Heart left ventricle (tissue), 16 donors: ENCODE results near the gene PRR4. TPM values are rescaled to one million over a fixed set of nuclear protein-coding genes. Genes with fewer than 3 reads are reported as not detected.

Experiments
- ATAC-seq, 4 donors: fragments of 200-7000 bp; cut with Tn5 transposase; one replicate each; pipeline ENCODE4 v1.9.1; 2020 to 2022; ENCODE audit warnings: moderate library complexity in 4 of 4, mild to moderate bottlenecking in 3 of 4, moderate number of reproducible peaks in 1 of 4
- DNase-seq, 5 donors: peaks; one replicate each; pipeline ENCODE4 v3.0.0-alpha.2; 2020
- H3K27ac ChIP-seq, 12 donors: fragments of 200-600 bp; sonication (generic) in 4 of 12; one replicate each; pipeline versions ENCODE4 v1.5.0 to v1.8.0; 2016 to 2022; ENCODE audit warnings: mild to moderate bottlenecking in 2 of 12
- H3K27me3 ChIP-seq, 9 donors: fragments of 200-600 bp; sonication (generic) in 2 of 9; one replicate each; pipeline versions ENCODE4 v1.5.1 to v1.8.0; 2016 to 2022; ENCODE audit warnings: mild to moderate bottlenecking in 3 of 9
- H3K36me3 ChIP-seq, 9 donors: fragments of 200-600 bp; sonication (generic) in 2 of 9; one replicate each; pipeline versions ENCODE4 v1.5.0 to v1.8.0; 2018 to 2022; ENCODE audit warnings: mild to moderate bottlenecking in 2 of 9
- H3K4me1 ChIP-seq, 12 donors: fragments of 200-600 bp; sonication (generic) in 4 of 12; one replicate each; pipeline versions ENCODE4 v1.5.0 to v1.8.0; 2016 to 2022; ENCODE audit warnings: mild to moderate bottlenecking in 3 of 12
- H3K4me3 ChIP-seq, 12 donors: fragments of 200-600 bp; sonication (generic) in 4 of 12; one replicate each; pipeline versions ENCODE4 v1.5.0 to v1.8.0; 2017 to 2022; ENCODE audit warnings: mild to moderate bottlenecking in 9 of 12, moderate library complexity in 4 of 12
- H3K9me3 ChIP-seq, 12 donors: fragments of 200-600 bp; sonication (generic) in 4 of 12; one replicate each; pipeline versions ENCODE4 v1.5.0 to v1.8.0; 2016 to 2022; ENCODE audit warnings: mild to moderate bottlenecking in 1 of 12
- POLR2A ChIP-seq, 2 donors: fragments of 450-650 bp; IDR thresholded peaks; one replicate each; pipeline ENCODE4 v1.6.1; 2017; ENCODE audit warnings: antibody characterized with exemption in 2 of 2, mild to moderate bottlenecking in 2 of 2, moderate library complexity in 2 of 2
- WGBS, 4 donors: extraction: QIAGEN DNeasy Blood & Tissue Kit in 2 of 4; methylation state at CpG; one replicate each; pipeline versions ENCODE4 v1.1.5 to v1.1.7; 2013 to 2018; 5-methylcytosine and 5-hydroxymethylcytosine counted together
- intact Hi-C, 10 donors: fragments of 100-400 bp; cut with DNase I; formaldehyde crosslinking; loops; one replicate each; pipeline versions ENCODE4 v1.11.1 to v1.14.2; 2022
- long read RNA-seq, 3 donors: library from polyadenylated mRNA; unstranded; transcript quantifications; one replicate each; pipeline ENCODE4 v2.0.0, GENCODE V29; 2020 to 2021
- polyA plus RNA-seq, 2 donors: library from polyadenylated mRNA; stranded (reverse); fragments of 200-250 nt; gene quantifications; one replicate each; pipeline ENCODE4 v1.2.3, GENCODE V29; 2013
- total RNA-seq, 9 donors: library from RNA; depleted of rRNA in 2 of 9; stranded (reverse); fragments of >200 nt in 2 of 9; fragmentation: NEBNext Ultra II Directional in 3 of 9; extraction: Animal tissue kit (Norgen Biotek cat#: 25700) in 3 of 9; gene quantifications; one replicate each; pipeline versions ENCODE4 v1.1.0 to v1.2.4, GENCODE V29; 2016 to 2023
- TF ChIP-seq, protein P1 (sequence below), 12 donors: fragments of 200-600 bp; sonication (generic) in 4 of 12; IDR thresholded peaks; one replicate each; pipeline versions ENCODE4 v1.5.0 to v1.8.0; 2018 to 2022; ENCODE audit warnings: antibody characterized with exemption in 12 of 12, mild to moderate bottlenecking in 5 of 12
- donor health status: ischemic (EF 13 %, LVEDD 7.1; RV severe dilation, severe dysfunction).
- donor health status: healthy with polysubstance abuse.
- donor health status: DM: no; HTN: yes; CAD: no.
- donor health status: DM: no; HTN: no; CAD: no.
- donor health status: ischemic (EF 25% LVEDD 6.9; RV normal size, moderate dysfunction).
- donor health status: ischemic (EF 25% LVEDD 5.7; RV mildly dilated, moderate dysfunction).
- donor health status: healthy.
- donor health status: DM: yes; HTN: yes; CAD: no.
- donor health status: ischemic (EF 35%, LVEDD 5.7; RV mildly dilated, moderate dysfunction).
- donor health status: nonischemic (EF 11% LVEDD 7.7; RV severe dilation, severe dysfunction).
- donor health status: DM: yes; HTN: yes; CAD: no.
- donor health status: PGD.
- donor health status: ischemic (EF 29% LVEDD 5.4; RV normal size, mild dysfunction).
- donor health status: nonischemic (EF 23%, LVEDD 6.1; RV moderate dilation, normal function).

The PRR4 gene, protein sequence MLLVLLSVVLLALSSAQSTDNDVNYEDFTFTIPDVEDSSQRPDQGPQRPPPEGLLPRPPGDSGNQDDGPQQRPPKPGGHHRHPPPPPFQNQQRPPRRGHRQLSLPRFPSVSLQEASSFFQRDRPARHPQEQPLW
- total RNA-seq (1 to 10 TPM in 6 of 9 donors, under 1 TPM in 1, not detected in 2; 0.85 to 3.9 (median 1.7) TPM), polyA plus RNA-seq (1 to 10 TPM; 2.9 to 5.5 TPM)
- long read RNA-seq, donor 1 = 0 reads
- long read RNA-seq, donor 2 = 0 reads
- long read RNA-seq, donor 3 = 0 reads

DNA sequence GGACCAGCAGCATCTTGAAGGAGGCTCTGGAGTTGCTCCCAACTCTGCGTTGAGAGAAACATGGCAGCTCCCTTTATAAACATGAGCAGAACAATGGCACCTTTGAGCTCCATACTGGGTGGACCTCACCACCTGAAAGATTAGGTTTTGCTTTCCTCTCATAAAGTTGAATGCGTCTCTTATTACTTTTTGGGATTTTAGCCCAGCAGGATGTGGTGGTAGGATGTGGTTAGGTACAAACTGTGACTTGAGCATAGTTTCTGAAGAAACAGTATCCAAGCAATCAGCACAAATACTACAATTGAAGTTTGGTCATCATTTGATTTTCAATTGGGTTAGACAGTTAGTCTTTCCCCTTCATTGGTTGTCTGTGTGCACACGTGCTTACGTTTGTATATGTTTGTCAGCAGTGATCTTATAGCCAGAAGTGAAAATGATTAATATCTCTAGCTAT lies at the start of gene PRR4:
TSS of gene PRR4 (minus strand) at position 51 of the 454 bp plus-strand sequence. CDS start at position 13, 38 bp downstream.
- Histone ChIP-seq H3K4me1 (peaks cover 0 to 8% (median 0%) of the 10 kb centered on the region in 12 donors), H3K27ac (no peak within 1 kb of the TSS), H3K4me3 (no peak within 1 kb of the TSS), H3K36me3 (peaks cover 0 to 37% (median 5%) of the 10 kb centered on the region in 9 donors), H3K27me3 (no peaks in the 10 kb centered on the region), H3K9me3 (no peaks in the 10 kb centered on the region)
- TF ChIP-seq, protein P1, sequence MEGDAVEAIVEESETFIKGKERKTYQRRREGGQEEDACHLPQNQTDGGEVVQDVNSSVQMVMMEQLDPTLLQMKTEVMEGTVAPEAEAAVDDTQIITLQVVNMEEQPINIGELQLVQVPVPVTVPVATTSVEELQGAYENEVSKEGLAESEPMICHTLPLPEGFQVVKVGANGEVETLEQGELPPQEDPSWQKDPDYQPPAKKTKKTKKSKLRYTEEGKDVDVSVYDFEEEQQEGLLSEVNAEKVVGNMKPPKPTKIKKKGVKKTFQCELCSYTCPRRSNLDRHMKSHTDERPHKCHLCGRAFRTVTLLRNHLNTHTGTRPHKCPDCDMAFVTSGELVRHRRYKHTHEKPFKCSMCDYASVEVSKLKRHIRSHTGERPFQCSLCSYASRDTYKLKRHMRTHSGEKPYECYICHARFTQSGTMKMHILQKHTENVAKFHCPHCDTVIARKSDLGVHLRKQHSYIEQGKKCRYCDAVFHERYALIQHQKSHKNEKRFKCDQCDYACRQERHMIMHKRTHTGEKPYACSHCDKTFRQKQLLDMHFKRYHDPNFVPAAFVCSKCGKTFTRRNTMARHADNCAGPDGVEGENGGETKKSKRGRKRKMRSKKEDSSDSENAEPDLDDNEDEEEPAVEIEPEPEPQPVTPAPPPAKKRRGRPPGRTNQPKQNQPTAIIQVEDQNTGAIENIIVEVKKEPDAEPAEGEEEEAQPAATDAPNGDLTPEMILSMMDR (IDR thresholded peaks at IDR 0.05) = no peak
- TF ChIP-seq POLR2A (IDR thresholded peaks at IDR 0.05) = no peak
- intact Hi-C loops = no loop called here
- DNase-seq = no peak
- no peak for ATAC-seq
- WGBS, 4 donors = 95 to 98% (median 95%) methylated on average over 4 of the region's 4 CpGs

DNA sequence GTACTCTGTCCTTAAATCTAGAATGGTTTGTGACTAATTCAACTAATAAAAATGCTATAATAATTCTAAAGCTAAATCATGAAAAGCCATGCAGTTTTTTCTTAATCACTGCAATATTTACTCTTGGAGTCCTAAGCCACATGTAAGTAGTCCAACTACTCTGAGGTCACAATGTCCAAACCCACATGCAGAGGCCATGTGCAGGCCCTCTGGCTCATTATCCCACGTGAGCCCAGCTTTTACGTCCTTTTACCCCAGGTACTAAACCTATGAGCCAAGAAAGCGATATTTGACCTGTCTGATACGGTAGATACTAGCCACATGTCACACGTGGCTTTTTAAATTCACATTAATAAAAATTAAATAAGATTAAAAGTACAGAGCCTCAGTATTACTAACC lies 47.6 kb upstream of the PRR4 start:
- Histone ChIP-seq H3K9me3 (peaks cover 0 to 5% (median 0%) of the 10 kb centered on the region in 12 donors), H3K27me3 (no peaks in the 10 kb centered on the region), H3K4me3 (no peak overlapping the region), H3K36me3 (no peaks in the 10 kb centered on the region), H3K27ac (no peak overlapping the region), H3K4me1 (no peaks in the 10 kb centered on the region)
- no peak for DNase-seq
- ATAC-seq = no peak
- intact Hi-C loops = no loop called here
- TF ChIP-seq, protein P1 (IDR thresholded peaks at IDR 0.05) = no peak
- TF ChIP-seq POLR2A (IDR thresholded peaks at IDR 0.05) = no peak
- WGBS, 4 donors = 93 to 98% (median 97%) methylated on average over 5 of the region's 5 CpGs

DNA sequence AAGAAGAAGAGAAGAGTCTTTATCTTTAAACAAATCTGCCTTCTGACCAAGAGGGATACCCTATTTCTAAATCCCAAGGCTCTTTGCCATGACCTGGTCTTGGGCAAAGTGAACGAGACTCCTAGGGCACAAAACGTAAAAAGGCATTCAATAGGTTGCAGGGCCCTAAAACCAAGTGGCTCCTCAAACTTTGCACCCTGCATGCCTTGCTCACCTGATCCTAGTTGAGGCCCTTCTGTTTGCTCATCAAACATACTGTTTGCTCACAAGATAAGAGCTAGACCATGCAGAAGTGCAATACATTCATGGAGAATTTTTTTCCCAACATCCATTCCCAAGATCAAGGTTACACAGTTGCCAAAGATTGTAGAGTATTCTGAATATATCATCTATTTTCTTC lies 42.7 kb upstream of the PRR4 start:
- no peak for ATAC-seq
- H3K4me3 ChIP-seq = no peak overlapping the region
- H3K27ac ChIP-seq = no peak overlapping the region
- no peaks in the 10 kb centered on the region for H3K27me3 ChIP-seq
- H3K9me3 ChIP-seq = no peaks in the 10 kb centered on the region
- no peaks in the 10 kb centered on the region for H3K4me1 ChIP-seq
- WGBS, 4 donors = 90 to 98% (median 97%) methylated on average over 2 of the region's 2 CpGs
- TF ChIP-seq POLR2A (IDR thresholded peaks at IDR 0.05) = no peak
- TF ChIP-seq, protein P1 (IDR thresholded peaks at IDR 0.05) = no peak
- intact Hi-C loops = no loop called here
- no peak for DNase-seq
- peaks cover 0 to 2% (median 0%) of the 10 kb centered on the region in 9 donors for H3K36me3 ChIP-seq

DNA sequence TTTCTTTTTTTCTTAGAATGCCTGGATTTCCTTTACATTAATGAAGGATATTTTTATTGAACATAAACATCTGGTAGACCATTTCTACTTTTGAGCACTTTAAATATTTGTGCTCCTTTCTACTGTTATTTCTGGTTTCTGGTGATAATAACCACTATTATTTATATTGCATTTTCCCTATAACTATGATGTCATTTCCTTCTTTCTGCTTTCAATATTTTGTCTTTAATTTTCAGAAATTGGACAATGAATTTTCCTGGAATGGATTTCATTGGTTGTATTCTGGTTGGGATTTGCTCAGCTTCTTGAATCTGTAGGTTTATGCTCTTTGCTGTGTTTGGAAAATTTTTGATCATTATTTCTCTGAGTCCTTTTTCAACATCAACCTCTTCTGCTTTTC lies 40.0 kb upstream of the PRR4 start:
- no peak overlapping the region for H3K27ac ChIP-seq
- H3K27me3 ChIP-seq = no peaks in the 10 kb centered on the region
- intact Hi-C loops = no loop called here
- H3K4me3 ChIP-seq = no peak overlapping the region
- no peaks in the 10 kb centered on the region for H3K9me3 ChIP-seq
- ATAC-seq (no peak), DNase-seq (no peak)
- H3K36me3 ChIP-seq = peaks cover 0 to 2% (median 0%) of the 10 kb centered on the region in 9 donors
- TF ChIP-seq, protein P1 (IDR thresholded peaks at IDR 0.05) = no peak
- TF ChIP-seq POLR2A (IDR thresholded peaks at IDR 0.05) = no peak
- H3K4me1 ChIP-seq = peaks cover 0 to 6% (median 0%) of the 10 kb centered on the region in 12 donors
